Stimulated activated CD4-positive, alpha-beta T cell treated with anti-CD3 and anti-CD28 coated beads, TNF-alpha, amount 100 ng/mL, for 4 hours (primary cell): ENCODE data around the gene CCM2.
A peak's percentile ranks its signal among the peaks of the same experiment; 100 is the strongest.
"Not testable (repeated sequence)": the region's sequence is repeated elsewhere in the genome, so short reads cannot be mapped to it uniquely, and the experiment has no call there.

Source experiments
- DNase-seq, 3 experiments: peaks; one replicate each; pipeline ENCODE4 v3.0.0-alpha.2; 2020; ENCODE audit warnings: low read depth in 3 of 3

The CCM2 gene

DNA sequence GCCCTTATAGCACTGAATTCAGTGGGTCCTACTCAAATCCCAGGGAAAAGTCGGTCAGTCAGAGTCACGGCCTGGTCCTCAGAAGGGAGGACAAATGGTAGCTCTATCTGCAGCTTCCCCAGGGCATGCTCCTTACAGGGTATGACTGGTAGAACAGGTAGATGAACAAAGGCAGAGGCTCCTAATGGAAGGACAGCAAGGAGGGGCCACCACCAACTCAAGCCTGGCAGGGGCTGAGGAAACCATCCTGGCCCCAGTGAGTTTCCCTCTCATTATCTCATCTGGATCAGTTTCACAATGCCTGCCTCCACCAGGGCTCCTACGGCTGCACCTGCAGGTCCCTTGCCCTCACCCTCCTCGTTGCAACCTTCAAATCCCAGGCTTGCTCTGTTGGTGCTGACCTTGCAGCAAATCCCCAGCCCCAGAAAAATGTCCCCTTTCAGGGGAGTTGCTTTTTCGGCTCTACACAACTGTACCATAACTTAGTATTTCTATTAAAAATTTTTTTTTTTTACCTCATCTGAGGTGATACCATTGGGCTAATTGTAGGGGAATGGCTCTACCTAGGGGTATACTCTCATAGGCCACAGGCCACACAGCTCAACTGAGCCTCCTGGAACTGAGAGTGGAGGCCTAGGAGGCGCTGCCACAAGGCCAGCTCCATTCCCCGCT lies 18.8 kb upstream of the CCM2 start:
- no peak for DNase-seq

DNA sequence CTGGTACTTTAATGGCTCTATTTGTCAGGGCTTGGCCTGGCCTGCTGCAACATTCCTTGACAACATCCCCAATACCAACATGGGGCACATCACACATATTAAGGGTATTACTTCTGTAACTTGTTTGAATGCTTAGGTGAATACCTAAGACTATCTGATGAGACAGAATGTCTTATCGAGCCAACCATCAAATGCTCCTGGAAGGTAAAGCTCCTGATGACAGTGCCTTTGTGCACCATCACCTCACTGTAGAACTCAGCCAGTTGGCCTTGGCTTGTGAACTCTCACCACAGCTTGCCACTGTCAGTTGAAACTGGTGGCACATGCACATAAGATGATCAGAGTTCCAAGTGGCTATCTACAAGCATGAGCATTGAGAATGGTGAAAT lies 17.5 kb upstream of the CCM2 start:
- no peak for DNase-seq

DNA sequence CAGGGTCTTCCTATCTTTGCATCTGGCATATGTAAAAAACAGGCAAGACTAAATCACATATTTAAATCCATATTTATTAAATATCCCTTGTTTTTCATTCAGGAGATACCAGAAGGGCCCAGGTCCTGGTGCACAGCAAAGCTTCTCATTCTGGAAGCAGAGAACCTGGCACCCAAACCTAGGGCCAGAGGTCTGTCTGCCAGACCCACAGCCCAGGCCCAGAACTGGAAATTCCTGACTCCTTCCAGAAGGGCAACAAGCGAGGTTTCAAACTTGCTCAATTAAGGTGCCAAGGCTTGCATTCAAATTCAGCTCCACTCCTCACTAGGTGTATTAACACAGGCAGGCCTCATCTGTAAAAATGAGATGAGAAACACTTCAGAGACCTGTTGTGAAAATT lies 17.0 kb upstream of the CCM2 start:
- DNase-seq = no peak

DNA sequence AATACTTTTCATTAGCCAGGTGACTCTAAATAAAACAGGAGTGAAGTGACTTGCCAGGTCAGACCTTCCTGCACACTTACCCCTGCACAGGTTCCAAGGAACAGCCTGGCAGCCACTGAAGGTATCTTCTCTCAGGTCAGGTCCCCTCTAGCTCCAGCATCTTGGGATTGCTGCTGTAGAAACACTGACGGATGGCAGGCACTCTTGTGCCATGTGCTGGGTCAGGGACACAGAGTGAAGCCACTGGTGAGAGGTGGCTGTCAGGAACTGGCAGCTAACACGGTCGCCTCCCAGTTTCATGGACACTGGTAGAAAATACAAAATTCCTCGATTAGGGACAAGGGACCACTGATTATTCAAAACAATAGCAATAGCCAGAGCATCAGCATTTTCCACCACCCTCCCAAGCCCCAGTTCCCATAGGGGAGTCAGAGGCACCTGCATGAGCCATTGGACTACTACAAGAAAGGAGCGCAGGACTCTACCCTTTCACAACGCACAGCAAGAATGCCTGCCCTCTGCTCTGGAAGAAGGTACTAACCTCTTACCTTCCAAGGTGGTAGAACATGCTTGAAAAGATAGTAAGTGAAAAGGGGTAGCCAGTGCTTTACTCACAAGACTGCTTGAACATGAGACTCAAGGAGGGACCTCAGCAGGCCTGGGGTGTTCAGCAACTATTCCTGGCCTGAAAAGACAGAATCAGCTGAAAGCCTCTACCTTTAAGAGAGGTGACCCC lies 16.1 kb upstream of the CCM2 start:
- no peak for DNase-seq

DNA sequence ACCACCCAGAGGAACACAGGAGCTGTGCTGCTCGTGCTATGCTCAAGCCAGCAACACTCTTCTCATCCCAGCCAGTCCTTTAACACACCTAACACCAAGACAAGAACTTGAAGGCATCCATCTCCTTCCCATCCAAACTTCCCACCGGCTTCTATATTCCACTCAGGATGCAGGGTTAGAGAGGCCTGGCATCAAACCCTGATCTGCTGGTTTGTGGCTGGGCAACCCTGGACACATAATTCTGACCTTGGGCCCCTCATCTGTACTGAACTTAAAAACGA lies 15.6 kb upstream of the CCM2 start:
- no peak for DNase-seq

DNA sequence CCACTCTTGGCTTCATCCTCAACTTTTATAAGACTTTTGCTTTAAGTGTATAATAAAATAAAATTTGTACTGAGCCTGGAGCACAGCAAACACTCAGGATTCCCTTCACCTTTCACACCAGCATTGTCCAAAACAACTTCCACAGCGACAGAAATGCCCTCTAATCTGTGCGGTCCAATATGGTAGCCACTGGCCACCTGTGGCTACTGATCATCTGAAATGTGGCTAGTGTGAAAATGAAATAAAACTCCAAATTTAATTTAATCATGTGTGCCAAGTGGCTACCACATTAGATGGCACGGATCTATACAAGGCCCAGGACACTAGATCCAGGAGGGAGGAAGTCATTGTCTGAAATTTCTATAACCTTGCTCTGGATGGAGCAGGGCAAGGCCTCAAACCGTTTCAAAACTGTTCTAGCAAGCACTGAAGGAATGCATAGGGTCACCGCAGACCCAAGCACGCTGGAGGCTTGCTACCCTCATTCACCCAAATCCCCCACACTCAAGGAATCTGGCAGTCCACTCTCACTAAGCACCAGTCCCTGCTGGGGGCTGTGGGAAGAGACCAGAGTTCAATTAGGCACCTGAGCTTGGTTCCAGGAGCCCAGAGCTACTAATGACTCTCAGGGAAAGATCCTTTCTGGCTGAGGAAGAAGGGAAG lies 14.8 kb upstream of the CCM2 start:
- no peak for DNase-seq

DNA sequence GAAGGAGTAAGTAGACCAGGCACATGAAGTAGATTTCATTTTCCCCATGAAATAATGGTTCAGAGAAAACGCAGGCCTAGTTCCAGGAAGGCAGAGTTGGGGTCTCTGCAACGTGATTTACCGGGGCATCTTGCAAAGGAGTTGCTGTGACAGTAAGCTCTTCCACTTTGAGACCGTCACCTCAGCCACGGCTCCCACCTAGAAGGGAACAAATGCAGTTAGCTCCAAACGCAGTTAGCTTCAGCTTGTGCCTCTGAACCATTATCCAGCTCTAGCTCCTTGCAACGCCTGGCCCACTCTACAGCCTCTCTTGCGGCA lies 14.1 kb upstream of the CCM2 start:
- DNase-seq = no peak

DNA sequence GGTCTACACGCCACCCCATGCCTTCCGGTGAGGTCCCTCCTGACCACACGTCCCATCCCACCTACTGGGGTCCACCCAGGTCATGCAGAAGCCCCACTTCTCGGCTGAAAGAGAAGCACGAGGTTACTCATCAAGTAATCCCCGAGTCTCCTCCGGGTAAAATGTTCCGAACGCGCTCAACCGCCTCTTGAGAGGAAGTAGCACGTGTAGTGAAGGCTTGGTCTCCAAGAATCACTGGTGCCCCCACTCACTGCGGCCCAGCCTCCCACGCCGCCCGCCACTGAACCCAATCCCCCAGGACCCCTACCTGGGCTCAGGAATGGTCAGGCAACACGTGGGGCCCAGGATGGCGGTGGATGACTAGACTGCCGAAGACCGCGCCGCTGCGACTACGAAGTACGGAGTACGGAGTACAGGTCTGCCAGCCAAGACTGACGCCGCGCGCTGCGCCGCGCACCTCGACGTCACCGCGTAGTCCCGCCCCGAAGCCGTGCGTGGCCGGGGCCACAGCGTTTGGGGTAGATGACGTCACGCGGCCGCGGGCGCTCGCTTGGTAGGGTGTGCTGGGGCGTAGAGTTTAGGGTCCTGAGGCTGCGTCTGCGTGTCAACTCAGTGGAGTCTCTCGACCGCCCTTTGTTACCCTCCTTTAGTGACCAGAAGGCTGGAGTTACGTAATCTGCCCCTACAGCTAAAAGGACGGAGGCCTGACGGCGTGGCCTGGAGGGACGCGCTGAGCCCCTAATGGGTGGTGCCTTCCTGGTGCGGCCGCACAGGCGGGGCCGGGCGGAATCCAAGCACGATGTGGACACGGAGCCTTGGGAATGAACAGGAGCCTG lies 13.6 kb upstream of the CCM2 start:
- peak; percentile 89 to 94 (median 94) for DNase-seq

DNA sequence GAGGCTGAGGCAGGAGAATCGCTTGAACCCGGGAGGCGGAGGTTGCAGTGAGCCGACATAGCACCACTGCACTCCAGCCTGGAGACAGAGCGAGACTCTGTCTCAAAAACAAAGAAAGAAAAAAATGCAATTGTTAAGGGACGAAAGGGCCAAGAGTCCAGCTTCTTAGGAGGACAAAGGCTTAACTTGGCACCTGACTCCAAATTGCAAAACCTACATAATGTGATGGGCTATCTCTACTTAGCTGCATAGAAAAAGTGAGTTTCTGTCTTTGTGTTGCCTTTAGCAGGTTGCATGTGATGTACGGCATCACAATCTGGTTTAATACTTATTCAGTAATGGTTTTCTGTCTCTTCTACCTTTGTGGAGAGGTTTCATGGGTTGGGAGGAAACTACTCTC lies 12.5 kb upstream of the CCM2 start:
- DNase-seq = no peak

DNA sequence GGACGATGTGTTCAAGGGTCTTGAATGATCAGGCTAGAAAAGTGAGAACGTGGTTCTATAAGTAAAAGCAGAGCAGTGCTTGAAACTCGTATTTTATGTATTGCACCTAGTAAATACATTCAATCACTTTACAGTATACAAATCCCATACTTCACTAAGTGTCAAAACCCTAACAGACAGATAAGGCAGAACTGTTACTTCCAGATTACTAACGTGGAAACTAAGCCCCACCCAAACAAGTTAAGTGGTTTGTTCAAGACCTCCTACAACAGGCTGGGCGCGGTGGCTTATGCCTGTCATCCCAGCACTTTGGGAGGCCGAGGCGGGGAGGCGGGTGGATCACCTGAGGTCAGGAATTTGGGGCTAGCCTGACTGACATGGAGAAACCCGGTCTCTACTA lies 12.0 kb upstream of the CCM2 start:
- no peak for DNase-seq

DNA sequence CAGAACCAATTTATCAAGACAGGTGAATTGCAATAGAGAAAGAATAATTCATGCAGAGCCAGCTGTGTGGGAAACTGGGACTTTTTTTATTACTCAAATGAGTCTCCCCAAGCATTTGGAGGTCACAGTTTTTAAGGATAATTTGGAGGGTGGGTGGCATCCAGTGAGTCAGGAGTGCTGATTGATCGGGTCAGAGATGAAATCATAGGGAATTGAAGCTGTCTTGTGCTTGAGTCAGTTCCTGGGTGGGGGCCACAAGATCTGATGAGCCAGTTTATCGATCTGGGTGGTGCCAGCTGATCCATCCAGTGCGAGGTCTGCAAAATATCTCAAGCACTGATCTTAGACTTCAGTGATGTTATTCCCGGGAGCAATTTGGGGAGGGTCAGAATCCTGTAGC lies 11.3 kb upstream of the CCM2 start:
- no peak for DNase-seq

DNA sequence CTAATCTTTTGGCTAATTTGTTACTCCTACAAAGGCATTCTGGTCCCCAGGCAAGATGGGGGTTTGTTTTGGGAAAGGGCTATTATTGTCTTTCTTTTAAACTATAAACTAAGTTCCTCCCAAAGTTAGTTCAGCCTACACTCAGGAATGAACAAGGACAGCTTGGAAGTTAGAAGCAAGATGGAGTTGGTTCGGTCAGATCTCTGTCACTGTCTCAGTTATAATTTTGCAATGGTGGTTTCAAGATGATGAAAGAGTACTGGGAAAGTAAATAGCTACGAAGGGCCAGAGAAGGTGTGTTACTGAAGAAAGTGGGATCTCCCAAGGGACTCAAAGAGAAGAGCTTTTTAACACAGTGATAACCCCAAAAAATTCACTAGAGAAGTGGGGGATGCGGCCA lies 10.9 kb upstream of the CCM2 start:
- no peak for DNase-seq

DNA sequence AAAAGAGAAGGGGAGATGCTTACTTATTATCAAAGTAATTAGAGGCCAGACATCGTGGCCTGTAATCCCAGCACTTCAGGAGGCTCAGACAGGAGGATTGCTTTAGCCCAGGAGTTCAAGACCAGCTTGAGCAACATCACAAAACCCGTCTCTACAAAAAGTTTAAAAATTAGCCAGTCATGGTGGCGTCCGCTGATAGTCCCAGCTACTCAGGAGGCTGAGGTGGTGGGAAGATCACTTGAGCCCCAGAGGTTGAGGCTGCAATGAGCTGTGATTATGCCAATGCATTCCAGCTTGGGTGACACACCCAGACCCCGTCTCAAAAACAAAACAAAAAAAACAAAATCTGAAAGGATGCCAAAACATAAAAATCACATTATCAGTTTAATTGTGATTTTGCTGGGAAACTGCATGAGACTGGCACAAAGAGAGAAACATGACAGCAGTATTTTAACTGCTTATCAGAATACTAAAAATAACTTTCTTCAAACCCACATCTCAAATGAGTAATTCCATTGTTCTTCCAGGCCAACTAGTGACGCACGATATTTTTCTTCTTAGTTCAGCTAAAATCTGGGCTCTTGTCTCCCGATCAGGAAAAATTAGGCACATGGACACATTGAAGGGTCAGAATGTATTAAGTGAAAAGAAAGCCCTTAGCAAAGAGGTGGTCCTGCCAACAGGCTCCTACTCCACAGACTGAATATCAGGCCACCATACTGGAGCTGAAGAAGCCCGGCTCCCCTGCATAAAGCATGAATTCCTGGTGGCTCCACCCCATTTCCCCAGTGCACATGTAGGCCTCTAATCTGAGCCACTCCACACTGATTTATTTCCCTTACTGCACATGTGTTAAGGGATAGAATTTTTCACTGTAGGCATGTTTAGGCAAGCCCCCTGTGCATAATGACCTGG lies 9.6 kb upstream of the CCM2 start:
- no peak for DNase-seq

DNA sequence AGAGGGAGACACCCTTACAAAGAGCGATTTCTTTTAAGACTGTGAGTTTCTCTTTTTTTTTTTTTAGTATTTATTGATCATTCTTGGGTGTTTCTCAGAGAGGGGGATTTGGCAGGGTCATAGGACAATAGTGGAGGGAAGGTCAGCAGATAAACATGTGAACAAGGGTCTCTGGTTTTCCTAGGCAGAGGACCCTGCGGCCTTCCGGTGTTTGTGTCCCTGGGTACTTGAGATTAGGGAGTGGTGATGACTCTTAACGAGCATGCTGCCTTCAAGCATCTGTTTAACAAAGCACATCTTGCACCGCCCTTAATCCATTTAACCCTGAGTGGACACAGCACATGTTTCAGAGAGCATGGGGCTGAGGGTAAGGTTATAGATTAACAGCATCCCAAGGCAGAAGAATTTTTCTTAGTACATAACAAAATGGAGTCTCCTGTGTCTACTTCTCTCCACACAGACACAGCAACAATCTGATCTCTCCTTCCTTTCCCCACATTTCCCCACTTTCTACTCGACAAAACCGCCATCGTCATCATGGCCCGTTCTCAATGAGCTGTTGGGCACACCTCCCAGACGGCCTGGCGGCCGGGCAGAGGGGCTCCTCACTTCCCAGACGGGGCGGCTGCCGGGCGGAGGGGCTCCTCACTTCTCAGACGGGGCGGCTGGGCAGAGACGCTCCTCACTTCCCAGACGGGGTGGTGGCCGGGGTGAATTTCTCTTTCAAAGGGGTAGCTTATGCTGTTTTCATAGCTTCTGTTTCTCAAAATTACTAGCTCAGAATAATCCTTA lies 7.8 kb upstream of the CCM2 start:
- not testable (repeated sequence) for DNase-seq

DNA sequence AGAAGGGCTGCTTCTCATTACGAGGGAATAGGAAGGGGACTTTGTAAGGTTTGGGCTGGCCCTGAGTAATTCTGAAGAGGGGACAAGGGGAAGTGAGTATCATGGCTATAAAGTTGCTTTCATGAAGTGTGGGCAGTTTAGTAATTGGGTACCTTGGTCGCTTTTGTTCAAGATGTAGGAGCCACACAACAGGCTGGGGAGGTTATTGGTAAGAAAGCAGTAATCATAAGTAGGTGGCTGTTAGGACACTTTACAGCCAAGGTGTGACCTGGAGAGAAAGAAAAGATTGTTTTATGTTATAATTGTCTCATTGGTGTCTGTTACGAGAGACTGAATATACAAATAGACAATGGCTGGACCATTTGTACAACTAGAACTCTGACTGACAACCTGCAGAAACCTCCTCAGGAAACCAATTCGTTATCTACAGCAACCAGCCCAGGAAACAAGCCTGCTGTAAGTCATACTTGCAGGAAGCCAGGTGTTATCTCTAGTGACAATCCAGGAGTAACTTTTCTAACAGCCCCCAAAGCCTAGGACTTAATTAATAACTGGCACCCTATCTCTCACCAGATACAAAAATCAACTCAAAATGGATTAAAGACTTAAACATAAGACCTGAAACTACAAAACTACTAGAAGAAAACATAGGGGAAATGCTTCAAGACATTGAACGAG lies 5.0 kb upstream of the CCM2 start:
- DNase-seq = no peak

DNA sequence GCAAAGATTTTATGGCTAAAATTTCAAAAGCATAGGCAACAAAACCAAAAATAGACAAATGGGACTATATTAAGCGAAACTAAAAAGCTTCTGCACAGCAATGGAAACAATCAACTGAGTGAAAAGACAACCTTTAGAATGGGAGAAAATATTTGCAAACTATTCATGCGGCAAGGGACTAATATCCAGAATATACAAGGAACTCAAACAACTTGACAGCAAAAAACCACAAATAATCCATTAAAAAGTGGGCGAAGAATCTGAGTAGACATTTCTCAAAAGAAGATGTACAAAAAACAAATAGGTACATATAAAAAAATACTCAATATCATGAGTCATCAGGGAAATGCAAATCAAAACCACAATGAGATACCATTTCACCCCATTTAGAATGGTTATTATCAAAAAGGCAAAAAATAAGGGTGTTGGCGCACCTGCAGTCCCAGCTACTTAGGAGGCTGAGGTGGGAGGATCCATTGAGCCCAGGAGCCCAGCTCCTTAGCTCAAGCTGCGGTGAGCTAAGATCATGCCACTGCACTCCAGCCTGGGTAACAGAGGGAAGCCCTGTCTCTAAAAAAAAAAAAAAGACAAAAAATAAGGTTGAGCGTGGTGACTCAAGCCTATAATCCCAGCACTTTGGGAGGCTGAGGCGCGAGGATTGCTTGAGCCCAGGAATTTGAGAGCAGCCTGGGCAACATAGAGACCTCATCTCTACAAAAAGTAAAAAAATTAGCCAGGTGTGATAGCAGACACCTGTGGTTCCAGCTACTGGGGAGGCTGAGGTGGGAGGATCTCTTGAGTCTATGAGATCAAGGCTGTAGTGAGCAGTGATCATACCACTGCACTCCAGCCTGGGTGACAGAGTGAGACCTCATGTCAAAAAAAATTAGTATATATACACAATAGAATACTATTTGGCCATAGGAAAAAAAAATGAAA lies 4.2 kb upstream of the CCM2 start:
- DNase-seq = no peak

DNA sequence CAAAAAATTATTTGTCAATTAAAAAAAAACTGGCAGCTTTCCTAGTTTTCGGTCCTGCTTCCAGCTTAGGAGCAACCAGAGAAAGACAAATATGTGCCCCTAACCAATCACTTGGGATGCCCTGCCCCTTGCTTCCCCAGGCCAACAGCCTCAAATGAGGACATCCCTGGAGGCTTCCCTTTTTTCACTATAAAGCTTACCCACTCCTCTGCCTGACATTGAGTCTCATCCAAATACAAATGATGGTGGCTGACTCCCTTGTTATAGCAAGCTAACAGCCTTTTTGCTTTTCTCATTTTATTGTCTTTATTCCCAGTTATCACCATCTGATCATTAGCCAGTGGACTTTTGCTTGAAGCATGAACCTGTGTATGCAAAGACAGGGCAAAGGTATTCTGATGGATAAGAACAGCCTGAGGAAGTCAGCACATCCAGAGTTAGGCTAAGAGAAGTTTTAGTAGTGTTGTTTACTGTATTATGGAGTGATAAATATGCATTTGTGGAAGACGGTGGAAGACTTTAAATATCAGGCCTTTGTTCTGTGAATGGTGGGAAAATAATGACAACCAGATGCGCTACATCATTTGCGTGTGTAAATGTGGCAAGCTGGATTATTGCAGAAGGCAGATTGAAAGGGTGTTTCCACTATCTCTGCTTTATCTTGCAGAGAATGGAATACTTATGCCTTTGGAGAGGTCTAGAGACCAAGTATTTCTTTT lies 1.7 kb upstream of the CCM2 start:
- no peak for DNase-seq
